ENCODE results near the gene NET1.

The NET1 gene

DNA sequence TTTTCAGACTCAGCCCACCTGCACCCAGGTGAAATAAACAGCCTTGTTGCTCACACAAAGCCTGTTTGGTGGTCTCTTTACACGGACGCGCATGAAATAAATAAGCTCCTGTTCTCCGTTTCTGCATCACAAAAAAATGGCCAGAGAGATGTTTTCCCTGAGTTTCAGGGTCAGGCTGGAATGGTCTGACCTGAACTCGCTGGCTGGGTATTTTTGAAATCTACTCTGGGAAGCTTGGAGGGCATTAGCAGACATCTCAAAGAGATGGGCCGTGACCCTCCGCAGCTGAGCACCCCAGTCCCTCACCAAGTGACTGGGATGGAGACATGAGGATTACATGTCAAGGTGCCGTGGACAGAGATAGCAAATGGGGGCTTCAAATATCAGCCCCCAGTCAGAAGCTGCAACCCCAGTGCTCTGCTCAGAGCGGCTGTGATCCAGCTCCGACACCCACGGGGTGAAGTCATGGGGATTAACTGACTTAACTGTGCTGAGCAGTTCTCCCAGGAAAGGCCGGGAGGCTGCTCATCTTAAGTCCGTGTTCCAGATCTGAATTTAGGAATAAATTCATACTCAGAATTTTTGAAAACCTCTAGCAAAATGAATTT is 64.7 kb downstream of the NET1 start:
- TF ChIP-seq, protein P1, sequence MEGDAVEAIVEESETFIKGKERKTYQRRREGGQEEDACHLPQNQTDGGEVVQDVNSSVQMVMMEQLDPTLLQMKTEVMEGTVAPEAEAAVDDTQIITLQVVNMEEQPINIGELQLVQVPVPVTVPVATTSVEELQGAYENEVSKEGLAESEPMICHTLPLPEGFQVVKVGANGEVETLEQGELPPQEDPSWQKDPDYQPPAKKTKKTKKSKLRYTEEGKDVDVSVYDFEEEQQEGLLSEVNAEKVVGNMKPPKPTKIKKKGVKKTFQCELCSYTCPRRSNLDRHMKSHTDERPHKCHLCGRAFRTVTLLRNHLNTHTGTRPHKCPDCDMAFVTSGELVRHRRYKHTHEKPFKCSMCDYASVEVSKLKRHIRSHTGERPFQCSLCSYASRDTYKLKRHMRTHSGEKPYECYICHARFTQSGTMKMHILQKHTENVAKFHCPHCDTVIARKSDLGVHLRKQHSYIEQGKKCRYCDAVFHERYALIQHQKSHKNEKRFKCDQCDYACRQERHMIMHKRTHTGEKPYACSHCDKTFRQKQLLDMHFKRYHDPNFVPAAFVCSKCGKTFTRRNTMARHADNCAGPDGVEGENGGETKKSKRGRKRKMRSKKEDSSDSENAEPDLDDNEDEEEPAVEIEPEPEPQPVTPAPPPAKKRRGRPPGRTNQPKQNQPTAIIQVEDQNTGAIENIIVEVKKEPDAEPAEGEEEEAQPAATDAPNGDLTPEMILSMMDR (IDR thresholded peaks at IDR 0.05; ENCODE audit: low read depth, low read length): no peak
- no peak overlapping the region for H3K4me3 ChIP-seq (ENCODE audit: low read depth, low read length)

DNA sequence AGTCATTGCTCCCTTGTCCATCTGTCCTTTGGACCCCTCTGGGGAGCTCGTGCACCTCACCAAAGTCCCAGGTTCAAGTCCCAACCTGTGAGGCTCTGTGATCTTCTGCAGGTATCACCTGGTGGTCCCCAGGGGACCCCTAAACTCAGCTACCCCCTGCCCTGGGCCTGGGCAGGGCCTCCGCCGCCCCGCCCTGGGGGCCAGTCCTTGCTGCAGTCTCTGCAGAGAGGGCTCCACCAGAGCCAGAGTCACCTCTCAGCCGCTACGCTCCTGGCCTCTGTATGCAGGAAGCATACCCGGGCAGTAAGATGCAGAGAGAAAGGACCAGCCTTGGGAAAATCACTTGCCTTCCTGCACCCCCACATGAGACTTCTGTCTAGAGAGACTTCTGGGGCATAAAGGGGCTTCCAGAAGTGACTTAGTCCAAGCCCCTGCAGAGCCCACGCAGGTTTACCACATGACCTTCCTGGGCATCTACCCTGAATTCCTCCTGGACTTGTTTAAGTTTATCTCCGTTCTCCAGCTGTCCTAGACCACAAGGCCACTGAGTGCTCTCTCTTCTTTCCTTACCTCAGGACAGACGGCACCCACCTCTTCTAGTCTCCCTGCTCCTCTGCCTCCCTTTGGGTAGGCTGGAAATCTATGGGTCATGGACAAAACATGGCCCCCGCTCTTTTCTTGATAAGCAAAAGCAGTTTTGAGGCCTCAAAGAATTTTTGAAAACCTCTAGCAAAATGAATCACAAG is 65.8 kb downstream of the NET1 start:
- no peak overlapping the region for H3K4me3 ChIP-seq (ENCODE audit: low read depth, low read length)
- TF ChIP-seq, protein P1 (IDR thresholded peaks at IDR 0.05; ENCODE audit: low read depth, low read length): no peak

DNA sequence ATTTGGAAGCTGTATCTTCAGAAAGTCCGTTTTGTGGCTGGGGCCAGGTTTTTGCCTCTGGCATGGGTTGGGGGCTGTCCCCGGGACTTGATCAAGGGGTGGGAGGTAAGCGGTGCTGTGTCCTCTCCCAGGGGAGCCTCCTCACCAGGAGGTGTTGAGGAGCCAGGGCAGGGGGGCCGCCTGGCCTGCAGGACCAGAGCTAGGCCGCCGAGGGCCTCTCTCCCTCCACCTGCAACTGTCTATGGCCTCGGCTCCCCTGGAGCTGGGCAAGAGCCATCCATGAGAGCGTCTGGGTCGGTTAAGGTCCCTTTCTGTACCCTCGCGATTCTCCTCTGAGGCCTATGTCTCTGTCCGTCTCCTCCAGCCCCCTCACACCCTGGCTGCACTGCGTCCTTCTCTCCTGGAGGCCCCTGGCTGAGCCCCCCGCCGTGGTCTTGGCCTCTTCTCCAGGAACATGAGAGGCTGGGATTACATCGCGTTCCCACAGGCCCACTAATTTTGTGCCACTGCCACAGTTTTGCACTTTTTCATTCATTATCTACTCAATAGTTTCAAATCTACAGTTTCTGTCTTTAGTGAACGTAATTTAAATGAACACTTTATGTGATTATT is 66.4 kb downstream of the NET1 start:
- TF ChIP-seq, protein P1 (IDR thresholded peaks at IDR 0.05; ENCODE audit: low read depth, low read length): no peak
- no peak overlapping the region for H3K4me3 ChIP-seq (ENCODE audit: low read depth, low read length)

DNA sequence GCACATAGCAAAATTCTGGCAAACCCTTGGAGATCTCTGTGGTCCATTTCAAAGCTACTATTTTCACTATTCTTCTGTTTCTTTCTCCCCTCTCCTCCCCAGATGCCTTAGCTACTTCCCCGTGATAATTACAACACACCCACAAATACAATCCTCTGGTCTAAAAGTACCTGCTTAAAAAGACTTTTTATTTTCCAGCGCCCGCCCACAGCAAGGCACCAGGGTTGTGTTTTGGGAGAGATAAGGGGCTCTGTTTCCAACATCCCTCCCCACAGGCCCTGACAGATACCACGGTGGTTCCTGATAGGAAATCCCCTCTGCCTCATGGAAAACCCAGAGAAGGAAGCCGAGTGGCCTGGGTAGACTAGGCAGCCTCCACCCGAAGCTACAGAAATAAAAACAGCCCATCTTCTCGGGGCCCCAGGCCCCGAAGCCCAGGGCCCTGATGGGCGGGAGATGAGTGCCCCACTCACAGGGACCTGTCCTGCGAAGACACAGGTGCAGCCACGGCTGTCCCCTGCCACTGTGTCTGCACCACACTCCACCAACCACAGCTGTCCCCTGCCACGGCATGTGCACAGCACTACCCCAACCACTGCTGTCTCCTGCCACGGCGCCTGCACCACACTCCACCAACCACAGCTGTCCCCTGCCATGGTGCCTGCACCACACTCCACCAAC is 67.3 kb downstream of the NET1 start:
- H3K4me3 ChIP-seq (ENCODE audit: low read depth, low read length): no peak overlapping the region
- TF ChIP-seq, protein P1 (IDR thresholded peaks at IDR 0.05; ENCODE audit: low read depth, low read length): no peak

DNA sequence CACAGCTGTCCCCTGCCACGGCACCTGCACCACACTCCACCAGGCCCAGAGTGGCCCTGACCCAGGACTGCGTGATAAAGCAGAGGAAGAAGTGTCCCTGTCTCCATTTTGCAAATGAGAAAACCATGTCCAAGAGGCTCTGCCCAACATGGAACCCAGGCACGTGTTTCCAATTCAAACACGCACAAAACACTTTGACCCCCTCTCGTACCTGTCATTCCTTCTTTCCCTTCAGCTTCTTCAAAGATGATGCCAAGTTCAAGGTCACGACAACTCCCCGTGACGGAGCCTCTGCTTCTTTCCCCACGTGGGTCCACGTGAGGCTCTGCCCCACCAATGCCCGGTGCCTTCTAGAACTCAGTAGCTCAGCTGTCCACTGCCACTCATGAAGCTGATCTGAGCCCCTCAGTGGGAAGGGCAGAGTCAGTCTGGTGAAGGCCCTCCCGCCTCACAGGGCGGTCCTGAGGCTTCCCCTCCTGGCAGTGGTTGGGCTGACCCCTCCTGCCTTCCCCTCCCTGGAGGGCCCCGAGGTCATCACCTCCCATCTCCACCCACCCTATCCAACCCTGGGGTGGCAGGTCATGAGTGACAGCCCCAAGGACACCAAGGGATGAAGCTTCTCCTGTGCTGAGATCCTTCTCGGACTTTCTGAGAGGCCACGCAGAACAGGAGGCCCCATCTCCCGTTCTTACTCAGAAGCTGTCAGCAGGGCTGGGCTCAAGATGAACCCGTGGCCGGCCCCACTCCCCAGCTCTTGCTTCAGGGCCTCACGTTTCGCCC is 68.0 kb downstream of the NET1 start:
- H3K4me3 ChIP-seq (ENCODE audit: low read depth, low read length): no peak overlapping the region
- TF ChIP-seq, protein P1 (IDR thresholded peaks at IDR 0.05; ENCODE audit: low read depth, low read length): no peak

DNA sequence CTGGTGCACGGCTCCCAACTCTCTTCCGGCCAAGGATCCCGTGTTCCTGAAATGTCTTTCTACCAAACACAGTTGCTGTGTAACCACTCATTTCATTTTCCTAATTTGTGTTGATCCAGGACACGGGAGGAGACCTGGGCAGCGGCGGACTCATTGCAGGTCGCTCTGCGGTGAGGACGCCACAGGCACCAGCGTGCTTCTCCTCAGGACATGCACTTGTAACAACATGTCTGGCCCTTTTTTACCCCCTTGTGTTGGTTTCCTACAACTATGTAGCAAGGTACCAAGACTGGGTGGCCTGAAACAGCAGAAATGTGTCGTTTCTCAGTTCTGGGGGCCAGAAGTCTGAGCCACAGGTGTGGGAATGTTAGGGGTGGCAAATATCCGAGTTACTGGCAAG is 68.8 kb downstream of the NET1 start:
- TF ChIP-seq, protein P1 (IDR thresholded peaks at IDR 0.05; ENCODE audit: low read depth, low read length): no peak
- no peak overlapping the region for H3K4me3 ChIP-seq (ENCODE audit: low read depth, low read length)
